NT2/D1 (cell line): Measurements from ENCODE around the gene UGT1A10.

ENCODE experiments used
- SUZ12 ChIP-seq: IDR thresholded peaks from 2 replicates; pipeline ENCODE4 v1.6.1; 2011; ENCODE audit not compliant: insufficient read length, insufficient read depth; ENCODE audit errors: extremely low read depth
- YY1 ChIP-seq: IDR thresholded peaks from 2 replicates; pipeline ENCODE4 v1.6.1; 2011; ENCODE audit not compliant: insufficient read length, insufficient read depth
- ZNF274 ChIP-seq: IDR thresholded peaks from 2 replicates; pipeline ENCODE4 v1.6.1; 2011; ENCODE audit warnings: mild to moderate bottlenecking, low read depth, low read length

DNA sequence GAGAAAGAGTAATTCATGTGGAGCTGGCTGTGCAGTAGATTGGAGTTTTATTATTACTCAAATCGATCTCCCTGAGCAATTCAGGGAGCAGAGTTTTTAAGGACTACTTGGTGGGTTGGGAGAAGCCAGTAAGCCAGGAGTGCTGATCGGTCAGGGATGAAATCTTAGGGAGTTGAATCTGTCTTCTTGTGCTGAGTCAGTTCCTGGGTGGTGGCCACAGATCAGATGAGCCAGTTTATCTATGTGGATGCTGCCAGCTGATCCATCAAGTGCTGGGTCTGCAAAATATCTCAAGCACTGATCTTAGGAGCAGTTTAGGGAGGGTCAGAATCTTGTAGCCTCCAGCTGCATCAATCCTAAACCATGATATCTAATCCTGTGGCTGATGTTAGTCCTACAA, 35.9 kb upstream of the UGT1A10 start:
- TF ChIP-seq SUZ12, result no peak
- TF ChIP-seq ZNF274, result no peak
- TF ChIP-seq YY1, result no peak
